BLaER1 (cell line): Measurements from ENCODE around the gene SLC25A39.
"Not testable (repeated sequence)": the region's sequence is repeated elsewhere in the genome, so short reads cannot be mapped to it uniquely, and the experiment has no call there.

Source experiments
- H3K27ac ChIP-seq: shearing (Covaris generic); formaldehyde crosslinking; 2 replicates; pipeline ENCODE4 v1.8.1; 2022
- H3K27me3 ChIP-seq: shearing (Covaris generic); formaldehyde crosslinking; 2 replicates; pipeline ENCODE4 v1.8.1; 2022
- H3K36me3 ChIP-seq: shearing (Covaris generic); formaldehyde crosslinking; 2 replicates; pipeline ENCODE4 v1.8.1; 2022
- H3K4me1 ChIP-seq: shearing (Covaris generic); formaldehyde crosslinking; 2 replicates; pipeline ENCODE4 v1.8.1; 2022
- H3K4me2 ChIP-seq: shearing (Covaris generic); formaldehyde crosslinking; 2 replicates; pipeline ENCODE4 v1.8.1; 2022
- H3K4me3 ChIP-seq: shearing (Covaris generic); formaldehyde crosslinking; 2 replicates; pipeline ENCODE4 v1.8.1; 2022
- H3K9ac ChIP-seq: shearing (Covaris generic); formaldehyde crosslinking; 2 replicates; pipeline ENCODE4 v1.8.1; 2022
- H3K9me3 ChIP-seq: shearing (Covaris generic); formaldehyde crosslinking; 2 replicates; pipeline ENCODE4 v1.8.1; 2022
- H4K20me1 ChIP-seq: shearing (Covaris generic); formaldehyde crosslinking; 2 replicates; pipeline ENCODE4 v1.8.1; 2022
- Cebpa-rat ChIP-seq: shearing (Covaris generic); IDR thresholded peaks from 2 replicates; pipeline ENCODE4 v1.8.1; 2022

SLC25A39 gene

GRCh38 chr17:44335564-44335963 is 10.9 kb upstream of the SLC25A39 start:
- H3K9ac ChIP-seq, result no peak overlapping the region
- no peaks in the 10 kb centered on the region for H3K36me3 ChIP-seq
- no peak for TF ChIP-seq Cebpa-rat

GRCh38 chr17:44334727-44335126 is 10.1 kb upstream of the SLC25A39 start:
- H3K4me2 ChIP-seq, result 0 out of 2 replicates have a peak overlapping the region, but pooled peaks have one; percentile 11

More at GRCh38 chr17:44335564-44335963, 10.9 kb upstream of the SLC25A39 start:
- H3K4me1 ChIP-seq, result peaks cover 29% of the 10 kb centered on the region
- no peak overlapping the region for H3K4me2 ChIP-seq
- no peaks in the 10 kb centered on the region for H3K9me3 ChIP-seq
- no peak overlapping the region for H3K4me3 ChIP-seq
- H3K27ac ChIP-seq, result no peak overlapping the region
- no peaks in the 10 kb centered on the region for H3K27me3 ChIP-seq
- H4K20me1 ChIP-seq, result no peaks in the 10 kb centered on the region

GRCh38 chr17:44334315-44334714 is 9.7 kb upstream of the SLC25A39 start:
- TF ChIP-seq Cebpa-rat, result no peak

More at GRCh38 chr17:44334727-44335126, 10.1 kb upstream of the SLC25A39 start:
- no peak overlapping the region for H3K9ac ChIP-seq
- no peak overlapping the region for H3K27ac ChIP-seq
- H4K20me1 ChIP-seq, result no peaks in the 10 kb centered on the region
- no peak overlapping the region for H3K4me3 ChIP-seq
- no peaks in the 10 kb centered on the region for H3K9me3 ChIP-seq
- no peaks in the 10 kb centered on the region for H3K36me3 ChIP-seq
- no peaks in the 10 kb centered on the region for H3K27me3 ChIP-seq
- no peak for TF ChIP-seq Cebpa-rat
- peaks cover 29% of the 10 kb centered on the region for H3K4me1 ChIP-seq

GRCh38 chr17:44333371-44333770 is 8.7 kb upstream of the SLC25A39 start:
- no peak overlapping the region for H3K4me2 ChIP-seq
- no peaks in the 10 kb centered on the region for H3K36me3 ChIP-seq
- peaks cover 30% of the 10 kb centered on the region for H3K4me1 ChIP-seq
- H3K27me3 ChIP-seq, result no peaks in the 10 kb centered on the region
- H3K9me3 ChIP-seq, result no peaks in the 10 kb centered on the region
- no peaks in the 10 kb centered on the region for H4K20me1 ChIP-seq
- H3K4me3 ChIP-seq, result no peak overlapping the region
- TF ChIP-seq Cebpa-rat, result no peak
- no peak overlapping the region for H3K9ac ChIP-seq
- H3K27ac ChIP-seq, result no peak overlapping the region

More at GRCh38 chr17:44334315-44334714, 9.7 kb upstream of the SLC25A39 start:
- Histone ChIP-seq H3K4me3 (no peak overlapping the region), H3K27me3 (no peaks in the 10 kb centered on the region), H3K4me2 (0 out of 2 replicates have a peak overlapping the region, but pooled peaks have one; percentile 11), H4K20me1 (no peaks in the 10 kb centered on the region), H3K27ac (no peak overlapping the region), H3K4me1 (peaks cover 29% of the 10 kb centered on the region), H3K9me3 (no peaks in the 10 kb centered on the region), H3K36me3 (no peaks in the 10 kb centered on the region), H3K9ac (no peak overlapping the region)

GRCh38 chr17:44331249-44331760 is 6.7 kb upstream of the SLC25A39 start:
- Histone ChIP-seq H4K20me1 (no peaks in the 10 kb centered on the region), H3K27me3 (no peaks in the 10 kb centered on the region), H3K27ac (no peak overlapping the region), H3K4me2 (peak overlapping the region; percentile 33), H3K9me3 (no peaks in the 10 kb centered on the region), H3K9ac (no peak overlapping the region), H3K4me1 (peaks cover 45% of the 10 kb centered on the region), H3K36me3 (no peaks in the 10 kb centered on the region), H3K4me3 (no peak overlapping the region)
- no peak for TF ChIP-seq Cebpa-rat

- H3K36me3 ChIP-seq, result not testable (repeated sequence)
These were observed 5.6 kb upstream of the SLC25A39 start for GRCh38 chr17:44330263-44330662.

GRCh38 chr17:44329516-44329915 is 4.9 kb upstream of the SLC25A39 start:
- not testable (repeated sequence) for H3K36me3 ChIP-seq, H3K27ac ChIP-seq, H3K4me3 ChIP-seq, H3K9ac ChIP-seq, H3K9me3 ChIP-seq, H3K4me2 ChIP-seq, H3K27me3 ChIP-seq, H4K20me1 ChIP-seq
- H3K4me1 ChIP-seq, result peaks cover 50% of the 10 kb centered on the region

More at GRCh38 chr17:44330263-44330662, 5.6 kb upstream of the SLC25A39 start:
- H4K20me1 ChIP-seq, H3K9ac ChIP-seq, H3K27ac ChIP-seq, H3K27me3 ChIP-seq, H3K4me3 ChIP-seq, H3K9me3 ChIP-seq, H3K4me2 ChIP-seq: not testable (repeated sequence)
- H3K4me1 ChIP-seq, result peaks cover 56% of the 10 kb centered on the region

- Histone ChIP-seq H3K4me2 (peak overlapping the region; percentile 75), H3K4me3 (0 out of 2 replicates have a peak overlapping the region, but pooled peaks have one; percentile 34), H3K4me1 (peaks cover 56% of the 10 kb centered on the region), H3K9ac (peak overlapping the region; percentile 58), H3K9me3 (no peaks in the 10 kb centered on the region), H3K27me3 (no peaks in the 10 kb centered on the region), H3K36me3 (no peaks in the 10 kb centered on the region), H4K20me1 (peaks cover 11% of the 10 kb centered on the region; the same call in 1 of the 2 replicates), H3K27ac (peak overlapping the region; percentile 66)
- no peak for TF ChIP-seq Cebpa-rat
These were observed 3.3 kb upstream of the SLC25A39 start for GRCh38 chr17:44327715-44328449.

GRCh38 chr17:44326861-44327444 is 2.3 kb upstream of the SLC25A39 start:
- H3K4me1 ChIP-seq, result peaks cover 57% of the 10 kb centered on the region
- no peak overlapping the region; the same call in 1 of the 2 replicates for H3K4me3 ChIP-seq
- H3K27me3 ChIP-seq, result no peaks in the 10 kb centered on the region
- no peak overlapping the region for H3K27ac ChIP-seq
- H4K20me1 ChIP-seq, result peaks cover 18% of the 10 kb centered on the region; the same call in 1 of the 2 replicates
- no peaks in the 10 kb centered on the region for H3K9me3 ChIP-seq
- TF ChIP-seq Cebpa-rat, result no peak
- peaks cover 7% of the 10 kb centered on the region for H3K36me3 ChIP-seq
- no peak overlapping the region for H3K9ac ChIP-seq
- H3K4me2 ChIP-seq, result peak overlapping the region; percentile 75

GRCh38 chr17:44324092-44324570 is 492 bp downstream of the SLC25A39 start:
- Histone ChIP-seq H3K9ac (peak overlapping the region; percentile 95), H3K4me2 (peak overlapping the region; percentile 87), H3K9me3 (no peaks in the 10 kb centered on the region), H3K36me3 (peaks cover 35% of the 10 kb centered on the region), H3K27me3 (no peaks in the 10 kb centered on the region), H3K4me1 (peaks cover 47% of the 10 kb centered on the region), H4K20me1 (peaks cover 44% of the 10 kb centered on the region), H3K4me3 (peak overlapping the region; percentile 99), H3K27ac (peak overlapping the region; percentile 93)
- no peak for TF ChIP-seq Cebpa-rat
